GM12891 (cell line): Measurements from ENCODE around the gene SNX24.

Experiments used
- POLR2A ChIP-seq: IDR thresholded peaks from 2 replicates; pipeline ENCODE4 v1.6.1; 2011; ENCODE audit warnings: low read depth, low read length, control low read depth
- POLR2AphosphoS5 ChIP-seq: IDR thresholded peaks from 2 replicates; pipeline ENCODE4 v1.6.1; 2011; ENCODE audit warnings: low read depth, low read length, control low read depth

GRCh38 chr5:122982376-122982775 is 137.0 kb downstream of the SNX24 start:
- TF ChIP-seq POLR2AphosphoS5 (no peak), POLR2A (no peak)
